Mucosa of descending colon (tissue), 3 donors: ENCODE results near the gene STX1B. TPM values are rescaled to one million over a fixed set of nuclear protein-coding genes. Genes with fewer than 3 reads are reported as not detected.

Experiments used
- ATAC-seq: fragments of 200-7000 bp; cut with Tn5 transposase; one replicate; pipeline ENCODE4 v1.9.1; 2020; ENCODE audit warnings: mild to moderate bottlenecking, moderate library complexity
- DNase-seq, 3 donors: peaks; one replicate each; pipeline ENCODE4 v3.0.0-alpha.2; 2020
- H3K36me3 ChIP-seq: fragments of 200-600 bp; one replicate; pipeline ENCODE4 v1.8.0; 2021; ENCODE audit warnings: low read depth, mild to moderate bottlenecking
- H3K4me1 ChIP-seq: fragments of 200-600 bp; one replicate; pipeline ENCODE4 v1.8.0; 2021; ENCODE audit warnings: low read depth, mild to moderate bottlenecking
- H3K4me3 ChIP-seq: fragments of 200-600 bp; one replicate; pipeline ENCODE4 v1.8.0; 2021; ENCODE audit warnings: mild to moderate bottlenecking
- H3K9me3 ChIP-seq: fragments of 200-600 bp; one replicate; pipeline ENCODE4 v1.8.0; 2021; ENCODE audit warnings: mild to moderate bottlenecking
- intact Hi-C, 2 donors: fragments of 100-400 bp; cut with DNase I in 1 of 2; cut with micrococcal nuclease in 1 of 2; formaldehyde crosslinking; loops; one replicate each; pipeline versions ENCODE4 v1.11.0 to v1.11.1; 2022; cut with DNase I, micrococcal nuclease
- total RNA-seq, 3 donors: library from RNA; stranded (reverse); fragmentation: NEBNext Ultra II Directional in 2 of 3; extraction: Animal tissue kit (Norgen Biotek cat#: 25700) in 2 of 3; gene quantifications; one replicate each; pipeline versions ENCODE4 v1.2.1 to v1.2.4, GENCODE V29; 2021 to 2023
- TF ChIP-seq, protein P1 (sequence below): fragments of 200-600 bp; IDR thresholded peaks from one replicate; pipeline ENCODE4 v1.8.0; 2022; ENCODE audit warnings: antibody characterized with exemption, mild to moderate bottlenecking
- donor health status: DM: no; HTN: no; CAD: no; lungs with moderate emphysema.
- donor health status: DM: no; HTN: no; CAD: no.
- donor health status: DM: no; HTN: yes; CAD: no.

STX1B gene
- total RNA-seq, 3 donors from 2014 or later: 0.14 to 2.8 (median 0.84) TPM

- no peak for DNase-seq
- no peak overlapping the region for H3K4me3 ChIP-seq
- peaks cover 3% of the 10 kb centered on the region for H3K4me1 ChIP-seq
- no peak for ATAC-seq
- intact Hi-C loops: no loop called here
- TF ChIP-seq, protein P1, sequence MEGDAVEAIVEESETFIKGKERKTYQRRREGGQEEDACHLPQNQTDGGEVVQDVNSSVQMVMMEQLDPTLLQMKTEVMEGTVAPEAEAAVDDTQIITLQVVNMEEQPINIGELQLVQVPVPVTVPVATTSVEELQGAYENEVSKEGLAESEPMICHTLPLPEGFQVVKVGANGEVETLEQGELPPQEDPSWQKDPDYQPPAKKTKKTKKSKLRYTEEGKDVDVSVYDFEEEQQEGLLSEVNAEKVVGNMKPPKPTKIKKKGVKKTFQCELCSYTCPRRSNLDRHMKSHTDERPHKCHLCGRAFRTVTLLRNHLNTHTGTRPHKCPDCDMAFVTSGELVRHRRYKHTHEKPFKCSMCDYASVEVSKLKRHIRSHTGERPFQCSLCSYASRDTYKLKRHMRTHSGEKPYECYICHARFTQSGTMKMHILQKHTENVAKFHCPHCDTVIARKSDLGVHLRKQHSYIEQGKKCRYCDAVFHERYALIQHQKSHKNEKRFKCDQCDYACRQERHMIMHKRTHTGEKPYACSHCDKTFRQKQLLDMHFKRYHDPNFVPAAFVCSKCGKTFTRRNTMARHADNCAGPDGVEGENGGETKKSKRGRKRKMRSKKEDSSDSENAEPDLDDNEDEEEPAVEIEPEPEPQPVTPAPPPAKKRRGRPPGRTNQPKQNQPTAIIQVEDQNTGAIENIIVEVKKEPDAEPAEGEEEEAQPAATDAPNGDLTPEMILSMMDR: no peak
- no peaks in the 10 kb centered on the region for H3K9me3 ChIP-seq
- H3K36me3 ChIP-seq: no peaks in the 10 kb centered on the region
Observed at GRCh38 chr16:30997725-30998711, 12.4 kb downstream of the STX1B start.

- ATAC-seq (peak; percentile 96), DNase-seq (peak; percentile 89 to 92 (median 90))
- Histone ChIP-seq H3K36me3 (no peaks in the 10 kb centered on the region), H3K4me1 (peaks cover 3% of the 10 kb centered on the region), H3K4me3 (no peak overlapping the region), H3K9me3 (no peaks in the 10 kb centered on the region)
- intact Hi-C loops: no loop called here
- TF ChIP-seq, protein P1: no peak
Observed at GRCh38 chr16:30996985-30997724, 13.3 kb downstream of the STX1B start.

DNA sequence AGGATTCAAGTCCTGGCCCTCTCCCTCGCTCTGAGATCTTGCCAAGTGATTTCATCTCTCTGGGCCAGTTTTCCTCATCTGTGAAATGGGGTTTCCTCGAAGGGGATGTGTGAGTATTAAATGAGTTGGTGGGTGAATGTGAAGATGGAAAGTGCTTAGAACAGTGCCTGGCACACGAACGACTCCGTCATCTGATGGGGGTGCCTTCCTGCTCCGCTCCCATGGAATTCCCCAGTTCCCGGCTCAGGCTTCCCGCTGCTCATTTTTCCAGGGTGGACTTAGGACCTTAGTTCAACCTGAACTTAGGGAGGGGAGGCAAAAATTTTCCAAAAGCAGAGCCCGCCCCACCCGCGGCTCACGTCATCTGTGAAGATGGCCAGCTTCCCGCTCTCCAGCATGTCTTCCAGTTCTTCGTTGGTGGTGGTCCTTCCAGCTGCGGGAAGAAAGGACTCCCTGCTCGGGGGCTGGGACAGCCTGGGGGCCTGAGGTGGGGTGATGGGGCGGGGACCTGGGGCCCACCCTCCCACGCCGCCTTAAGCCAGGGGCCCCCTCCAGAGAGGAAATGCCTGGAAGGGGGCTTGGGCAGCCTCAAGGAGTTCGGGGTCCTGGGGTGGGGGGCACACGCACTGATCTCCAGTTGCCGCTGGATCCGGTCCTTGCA lies 14.0 kb downstream of the STX1B start:
- DNase-seq: peak in 2 of 3 donors; percentile 39 to 55
- Histone ChIP-seq H3K36me3 (no peaks in the 10 kb centered on the region), H3K4me1 (peaks cover 3% of the 10 kb centered on the region), H3K4me3 (no peak overlapping the region), H3K9me3 (no peaks in the 10 kb centered on the region)
- ATAC-seq: peak; percentile 59
- TF ChIP-seq, protein P1: no peak
- intact Hi-C loops: no loop called here

- no peak overlapping the region for H3K4me3 ChIP-seq
- peaks cover 3% of the 10 kb centered on the region for H3K4me1 ChIP-seq
- intact Hi-C loops: no loop called here
- H3K9me3 ChIP-seq: no peaks in the 10 kb centered on the region
- TF ChIP-seq, protein P1: no peak
- H3K36me3 ChIP-seq: no peaks in the 10 kb centered on the region
- ATAC-seq (no peak), DNase-seq (no peak)
Observed at GRCh38 chr16:30995927-30996323, 14.5 kb downstream of the STX1B start.
